Upper lobe of left lung (tissue), 4 donors: Measurements from ENCODE around the gene CDH6.

ENCODE experiments used
- CTCF ChIP-seq, 6 experiments: fragments of 450-650 bp in 4 of 6; fragments of 200-600 bp in 2 of 6; sonication (generic) in 2 of 6; IDR thresholded peaks; one replicate each; pipeline ENCODE4 v1.5.1; 2016 to 2019; ENCODE audit warnings: antibody characterized with exemption in 6 of 6
- EP300 ChIP-seq, 4 donors: sonication (generic); formaldehyde crosslinking; IDR thresholded peaks; one replicate each; pipeline ENCODE4 v1.5.1; 2017; ENCODE audit warnings: antibody characterized with exemption in 4 of 4, control low read depth in 2 of 4
- POLR2A ChIP-seq, 4 donors: fragments of 450-650 bp; IDR thresholded peaks; one replicate each; pipeline ENCODE4 v1.5.1; 2016 to 2017; ENCODE audit warnings: antibody characterized with exemption in 4 of 4, mild to moderate bottlenecking in 2 of 4
- POLR2AphosphoS5 ChIP-seq, 2 donors: sonication (generic); formaldehyde crosslinking; IDR thresholded peaks; one replicate each; pipeline ENCODE4 v1.5.1; 2017; ENCODE audit warnings: antibody characterized with exemption in 2 of 2

GRCh38 chr5:31251032-31251431 lies 57.5 kb downstream of the CDH6 start:
- TF ChIP-seq POLR2AphosphoS5 (IDR thresholded peaks at IDR 0.05): no peak
- TF ChIP-seq POLR2A (IDR thresholded peaks at IDR 0.05): no peak
- no peak for TF ChIP-seq CTCF (IDR thresholded peaks at IDR 0.05)
- no peak for TF ChIP-seq EP300 (IDR thresholded peaks at IDR 0.05)
